C4-2B (cell line): ENCODE results near the gene PDSS2.

Experiments
- ZFX ChIP-seq: fragments of 450-650 bp; IDR thresholded peaks from 2 replicates; pipeline ENCODE4 v1.6.1; 2017
- TF ChIP-seq, protein P1 (sequence below): fragments of 450-650 bp; conservative IDR thresholded peaks from 2 replicates; pipeline ENCODE4 v1.5.1; 2017; ENCODE audit warnings: mild to moderate bottlenecking

DNA sequence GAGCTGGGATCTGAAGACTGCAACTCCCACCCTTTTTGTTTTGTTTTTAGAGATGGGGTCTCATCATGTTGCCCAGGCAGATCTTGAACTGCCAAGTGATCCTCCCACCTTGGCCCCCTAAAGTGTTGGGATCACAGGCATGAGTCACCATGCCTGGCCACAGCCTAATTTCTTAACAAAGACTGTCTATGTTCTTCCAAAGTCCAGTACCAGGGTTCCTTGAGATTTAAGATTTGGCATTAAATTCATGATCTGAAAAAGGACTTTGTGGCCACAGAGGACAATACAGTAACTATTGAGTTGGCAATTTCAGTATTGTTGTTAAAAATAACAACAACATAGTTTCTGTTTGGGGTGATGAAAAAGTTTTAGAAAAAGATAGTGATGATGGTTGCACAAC lies 315.4 kb downstream of the PDSS2 start:
- TF ChIP-seq, protein P1, sequence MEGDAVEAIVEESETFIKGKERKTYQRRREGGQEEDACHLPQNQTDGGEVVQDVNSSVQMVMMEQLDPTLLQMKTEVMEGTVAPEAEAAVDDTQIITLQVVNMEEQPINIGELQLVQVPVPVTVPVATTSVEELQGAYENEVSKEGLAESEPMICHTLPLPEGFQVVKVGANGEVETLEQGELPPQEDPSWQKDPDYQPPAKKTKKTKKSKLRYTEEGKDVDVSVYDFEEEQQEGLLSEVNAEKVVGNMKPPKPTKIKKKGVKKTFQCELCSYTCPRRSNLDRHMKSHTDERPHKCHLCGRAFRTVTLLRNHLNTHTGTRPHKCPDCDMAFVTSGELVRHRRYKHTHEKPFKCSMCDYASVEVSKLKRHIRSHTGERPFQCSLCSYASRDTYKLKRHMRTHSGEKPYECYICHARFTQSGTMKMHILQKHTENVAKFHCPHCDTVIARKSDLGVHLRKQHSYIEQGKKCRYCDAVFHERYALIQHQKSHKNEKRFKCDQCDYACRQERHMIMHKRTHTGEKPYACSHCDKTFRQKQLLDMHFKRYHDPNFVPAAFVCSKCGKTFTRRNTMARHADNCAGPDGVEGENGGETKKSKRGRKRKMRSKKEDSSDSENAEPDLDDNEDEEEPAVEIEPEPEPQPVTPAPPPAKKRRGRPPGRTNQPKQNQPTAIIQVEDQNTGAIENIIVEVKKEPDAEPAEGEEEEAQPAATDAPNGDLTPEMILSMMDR = no peak
- no peak for TF ChIP-seq ZFX
